HEK293 (cell line): ENCODE measurements around the gene LPGAT1.

Experiments
- CTCF ChIP-seq: fragments of 450-650 bp; formaldehyde crosslinking; IDR thresholded peaks from 2 replicates; pipeline ENCODE4 v1.5.1; 2016; ENCODE audit warnings: missing biosample characterization, missing genetic modification characterization
- PRDM4 ChIP-seq: fragments of 450-650 bp; formaldehyde crosslinking; IDR thresholded peaks from 2 replicates; pipeline ENCODE4 v1.5.1; 2017; ENCODE audit warnings: missing biosample characterization, missing genetic modification characterization

- TF ChIP-seq PRDM4 (tag by site-specific recombination) (no peak), CTCF (no peak)
These were observed 135.3 kb downstream of the LPGAT1 start for GRCh38 chr1:211695135-211695816.
